ENCODE measurements around the gene DMBX1. TPM values are rescaled to one million over a fixed set of nuclear protein-coding genes. Genes with fewer than 3 reads are reported as not detected.

Gene DMBX1
- total and polyA plus RNA-seq, 2 of the 4 experiments (the other 2 are of a cell fraction), result not detected

DNA sequence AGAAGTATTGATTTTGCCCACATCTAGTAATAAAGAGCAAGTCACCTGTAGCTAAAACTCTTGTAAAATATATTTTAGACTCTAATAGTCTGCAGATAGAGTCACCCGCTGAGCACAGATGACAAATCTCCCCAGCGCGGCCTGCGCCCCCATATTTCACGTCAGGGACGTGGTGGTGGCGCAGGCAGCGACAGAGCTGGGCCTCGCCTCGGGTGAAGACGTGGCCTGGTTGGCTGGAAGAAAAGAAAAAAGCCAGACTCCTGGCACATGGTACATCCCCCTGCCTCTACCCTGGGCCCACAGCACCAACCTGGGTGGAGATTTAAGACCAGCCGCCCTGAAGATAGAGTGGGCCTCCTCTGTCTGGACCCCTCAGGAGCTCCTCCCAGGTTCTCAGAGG, 6.0 kb upstream of the DMBX1 start:
- Histone ChIP-seq H4K20me1 (ENCODE audit: insufficient read depth, low read length) (no peaks in the 10 kb centered on the region), H3K36me3 (ENCODE audit: control insufficient read depth, insufficient read depth, low read length) (no peaks in the 10 kb centered on the region), H2AK5ac (ENCODE audit: low read depth, low read length) (no peak overlapping the region), H3K4me2 (ENCODE audit: low read depth, low read length) (no peak overlapping the region), H3K9ac (ENCODE audit: low read depth, low read length) (no peak overlapping the region), H3K9me3 (ENCODE audit: control insufficient read depth, insufficient read depth, low read length) (no peaks in the 10 kb centered on the region), H3K79me1 (ENCODE audit: low read depth in 1 of 2, low read length in 2 of 2) (no peaks in the 10 kb centered on the region), H2AK9ac (replicated peaks; ENCODE audit: low read depth, low read length, poor library complexity) (no peak overlapping the region), H3K56ac (ENCODE audit: extremely low read depth, insufficient read depth, low read length) (no peak overlapping the region), H3K9me1 (ENCODE audit: insufficient read depth, low read length) (no peaks in the 10 kb centered on the region), H2BK15ac (ENCODE audit: low read depth, low read length) (no peak overlapping the region), H3K27me3 (ENCODE audit: control insufficient read depth, insufficient read depth, low read length) (peaks cover 92% of the 10 kb centered on the region), H3K18ac (ENCODE audit: low read depth, low read length) (no peak overlapping the region), H3K4me1 (ENCODE audit: control insufficient read depth, insufficient read depth, low read length) (no peaks in the 10 kb centered on the region), H3K4me3 (ENCODE audit: insufficient read depth, low read depth, low read length) (no peak overlapping the region), H2BK5ac (ENCODE audit: low read depth, low read length, poor library complexity, severe bottlenecking) (no peak overlapping the region), H2BK20ac (ENCODE audit: low read depth, low read length) (no peak overlapping the region), H3K23ac (ENCODE audit: low read depth, low read length) (no peak overlapping the region), H4K5ac (ENCODE audit: low read depth, low read length) (no peak overlapping the region), H3K14ac (replicated peaks; ENCODE audit: low read depth, low read length) (no peak overlapping the region), H2AFZ (replicated peaks; ENCODE audit: low read length, poor library complexity) (no peak overlapping the region), H4K8ac (ENCODE audit: low read depth in 2 of 2, low read length in 2 of 2) (no peak overlapping the region), H3K27ac (ENCODE audit: insufficient read depth, low read length) (no peak overlapping the region), H2BK120ac (ENCODE audit: low read depth, low read length) (no peak overlapping the region), H3K4ac (ENCODE audit: low read depth, low read length) (no peak overlapping the region), H4K91ac (ENCODE audit: insufficient read depth, low read depth, low read length) (no peak overlapping the region)
- TF ChIP-seq MAZ (IDR thresholded peaks at IDR 0.05; ENCODE audit: borderline replicate concordance, low read depth, low read length), result no peak
- no peak for TF ChIP-seq POLR2A (IDR thresholded peaks at IDR 0.05; ENCODE audit: low read depth, low read length)
- no peak for TF ChIP-seq BHLHE40 (IDR thresholded peaks at IDR 0.05; ENCODE audit: low read depth, low read length)
- TF ChIP-seq RCOR1 (IDR thresholded peaks at IDR 0.05; ENCODE audit: insufficient replicate concordance, low read length), result no peak
- no peak for TF ChIP-seq MXI1 (IDR thresholded peaks at IDR 0.05; ENCODE audit: borderline replicate concordance, low read depth, low read length)
- no peak for TF ChIP-seq RAD21 (IDR thresholded peaks at IDR 0.05; ENCODE audit: low read length)
- no peak for TF ChIP-seq SMC3 (IDR thresholded peaks at IDR 0.05; ENCODE audit: low read depth, low read length)
- WGBS, 2 experiments (ENCODE audit: extremely low coverage in 2 of 2, insufficient read length in 1 of 2), result no CpG with 5 or more reads among the region's 12 CpGs
- DNase-seq, result no peak
- dilution Hi-C loops (cut with HindIII; ENCODE audit: low sequenced_read_pairs, unreplicated experiment), result no loop called here
- POLR2A ChIA-PET (ENCODE audit: unreplicated experiment), result no interaction called here
- CTCF ChIA-PET, result no interaction called here
- intact Hi-C loops (cut with micrococcal nuclease), result no loop called here
- in situ Hi-C loops (cut with MboI; ENCODE audit: low sequenced_read_pairs), result no loop called here
- no peak for ATAC-seq (ENCODE audit: low read depth)
- BruUV-seq (replicated peaks), result no TSS peak
